ENCODE results near the gene CPED1.

CPED1 gene

GRCh38 chr7:120985839-120986238 is 2.7 kb upstream of the CPED1 start:
- no peak for DNase-seq (ENCODE audit: low spot score in 2 of 2)
- peaks cover 8% of the 10 kb centered on the region for H3K4me1 ChIP-seq
- H3K9me3 ChIP-seq, result no peaks in the 10 kb centered on the region
- in situ Hi-C loops (cut with MboI; ENCODE audit: low sequenced_read_pairs), result loop anchor here (25.0 kb wide), 1 partner anchor 101 kb away; no protein-coding TSS in a partner anchor
- H3K36me3 ChIP-seq (replicated peaks), result no peaks in the 10 kb centered on the region
- no peak overlapping the region for H3K4me3 ChIP-seq
- H3K27me3 ChIP-seq (ENCODE audit: low read depth), result peaks cover 29% of the 10 kb centered on the region

GRCh38 chr7:120986650-120987049 is 1.9 kb upstream of the CPED1 start:
- Histone ChIP-seq H3K4me3 (no peak overlapping the region), H3K9me3 (no peaks in the 10 kb centered on the region), H3K36me3 (replicated peaks) (no peaks in the 10 kb centered on the region), H3K27me3 (ENCODE audit: low read depth) (peaks cover 37% of the 10 kb centered on the region), H3K4me1 (peaks cover 8% of the 10 kb centered on the region)
- DNase-seq (ENCODE audit: low spot score in 2 of 2), result no peak
- in situ Hi-C loops (cut with MboI; ENCODE audit: low sequenced_read_pairs), result loop anchor here (25.0 kb wide), 1 partner anchor 101 kb away; no protein-coding TSS in a partner anchor

- peaks cover 44% of the 10 kb centered on the region for H3K27me3 ChIP-seq (ENCODE audit: low read depth)
- in situ Hi-C loops (cut with MboI; ENCODE audit: low sequenced_read_pairs), result loop anchor here (25.0 kb wide), 1 partner anchor 100 kb away; no protein-coding TSS in a partner anchor
- no peak overlapping the region for H3K4me3 ChIP-seq
- no peaks in the 10 kb centered on the region for H3K9me3 ChIP-seq
- H3K36me3 ChIP-seq (replicated peaks), result no peaks in the 10 kb centered on the region
- H3K4me1 ChIP-seq, result peaks cover 8% of the 10 kb centered on the region
- no peak for DNase-seq (ENCODE audit: low spot score in 2 of 2)
These were observed 1.2 kb upstream of the CPED1 start for GRCh38 chr7:120987280-120987679.

- Histone ChIP-seq H3K27me3 (ENCODE audit: low read depth) (peaks cover 50% of the 10 kb centered on the region), H3K4me3 (peak overlapping the region; percentile 10), H3K4me1 (peaks cover 8% of the 10 kb centered on the region), H3K36me3 (replicated peaks) (no peaks in the 10 kb centered on the region), H3K9me3 (no peaks in the 10 kb centered on the region)
- DNase-seq (ENCODE audit: low spot score in 2 of 2), result peak; percentile 65 to 90
- in situ Hi-C loops (cut with MboI; ENCODE audit: low sequenced_read_pairs), result loop anchor here (25.0 kb wide), 1 partner anchor 99 kb away; no protein-coding TSS in a partner anchor
These were observed 574 bp upstream of the CPED1 start for GRCh38 chr7:120987683-120988590.

GRCh38 chr7:120989257-120990220 is 1.0 kb downstream of the CPED1 start:
- H3K27me3 ChIP-seq (ENCODE audit: low read depth), result peaks cover 62% of the 10 kb centered on the region
- H3K4me1 ChIP-seq, result peaks cover 8% of the 10 kb centered on the region
- H3K9me3 ChIP-seq, result no peaks in the 10 kb centered on the region
- H3K4me3 ChIP-seq, result no peak overlapping the region
- in situ Hi-C loops (cut with MboI; ENCODE audit: low sequenced_read_pairs), result loop anchor here (25.0 kb wide), 1 partner anchor 98 kb away; no protein-coding TSS in a partner anchor
- H3K36me3 ChIP-seq (replicated peaks), result no peaks in the 10 kb centered on the region
- no peak for DNase-seq (ENCODE audit: low spot score in 2 of 2)

- Histone ChIP-seq H3K9me3 (no peaks in the 10 kb centered on the region), H3K36me3 (replicated peaks) (no peaks in the 10 kb centered on the region), H3K4me3 (no peak overlapping the region), H3K27me3 (ENCODE audit: low read depth) (peaks cover 73% of the 10 kb centered on the region), H3K4me1 (peaks cover 8% of the 10 kb centered on the region)
- in situ Hi-C loops (cut with MboI; ENCODE audit: low sequenced_read_pairs), result loop anchor here (25.0 kb wide), 1 partner anchor 97 kb away; no protein-coding TSS in a partner anchor
- no peak for DNase-seq (ENCODE audit: low spot score in 2 of 2)
These were observed 2.1 kb downstream of the CPED1 start for GRCh38 chr7:120990468-120991118.

GRCh38 chr7:120991161-120991560 is 2.6 kb downstream of the CPED1 start:
- Histone ChIP-seq H3K4me3 (no peak overlapping the region), H3K4me1 (peaks cover 8% of the 10 kb centered on the region), H3K36me3 (replicated peaks) (no peaks in the 10 kb centered on the region), H3K27me3 (ENCODE audit: low read depth) (peaks cover 74% of the 10 kb centered on the region), H3K9me3 (no peaks in the 10 kb centered on the region)
- no peak for DNase-seq (ENCODE audit: low spot score in 2 of 2)
- in situ Hi-C loops (cut with MboI; ENCODE audit: low sequenced_read_pairs), result loop anchor here (25.0 kb wide), 1 partner anchor 96 kb away; no protein-coding TSS in a partner anchor

- Histone ChIP-seq H3K36me3 (replicated peaks) (no peaks in the 10 kb centered on the region), H3K4me3 (no peak overlapping the region), H3K9me3 (no peaks in the 10 kb centered on the region), H3K4me1 (peaks cover 8% of the 10 kb centered on the region), H3K27me3 (ENCODE audit: low read depth) (peaks cover 73% of the 10 kb centered on the region)
- in situ Hi-C loops (cut with MboI; ENCODE audit: low sequenced_read_pairs), result loop anchor here (25.0 kb wide), 1 partner anchor 96 kb away; no protein-coding TSS in a partner anchor
- DNase-seq (ENCODE audit: low spot score in 2 of 2), result no peak
These were observed 3.1 kb downstream of the CPED1 start for GRCh38 chr7:120991581-120991980.

- in situ Hi-C loops (cut with MboI; ENCODE audit: low sequenced_read_pairs), result loop anchor here (25.0 kb wide), 1 partner anchor 95 kb away; no protein-coding TSS in a partner anchor
- H3K36me3 ChIP-seq (replicated peaks), result no peaks in the 10 kb centered on the region
- peaks cover 76% of the 10 kb centered on the region for H3K27me3 ChIP-seq (ENCODE audit: low read depth)
- no peak overlapping the region for H3K4me3 ChIP-seq
- peaks cover 8% of the 10 kb centered on the region for H3K4me1 ChIP-seq
- no peaks in the 10 kb centered on the region for H3K9me3 ChIP-seq
- no peak for DNase-seq (ENCODE audit: low spot score in 2 of 2)
These were observed 3.9 kb downstream of the CPED1 start for GRCh38 chr7:120992272-120992964.

- H3K4me1 ChIP-seq, result peaks cover 6% of the 10 kb centered on the region
- DNase-seq (ENCODE audit: low spot score in 2 of 2), result no peak
- H3K4me3 ChIP-seq, result no peak overlapping the region
- H3K36me3 ChIP-seq (replicated peaks), result no peaks in the 10 kb centered on the region
- in situ Hi-C loops (cut with MboI; ENCODE audit: low sequenced_read_pairs), result loop anchor here (25.0 kb wide), 1 partner anchor 94 kb away; no protein-coding TSS in a partner anchor
- H3K9me3 ChIP-seq, result no peaks in the 10 kb centered on the region
- peaks cover 80% of the 10 kb centered on the region for H3K27me3 ChIP-seq (ENCODE audit: low read depth)
These were observed 4.5 kb downstream of the CPED1 start for GRCh38 chr7:120992965-120993494.

- H3K4me3 ChIP-seq, result no peak overlapping the region
- no peaks in the 10 kb centered on the region for H3K9me3 ChIP-seq
- H3K27me3 ChIP-seq (ENCODE audit: low read depth), result peaks cover 83% of the 10 kb centered on the region
- in situ Hi-C loops (cut with MboI; ENCODE audit: low sequenced_read_pairs), result loop anchor here (25.0 kb wide), 1 partner anchor 94 kb away; no protein-coding TSS in a partner anchor
- H3K36me3 ChIP-seq (replicated peaks), result no peaks in the 10 kb centered on the region
- DNase-seq (ENCODE audit: low spot score in 2 of 2), result no peak
- H3K4me1 ChIP-seq, result peaks cover 4% of the 10 kb centered on the region
These were observed 5.2 kb downstream of the CPED1 start for GRCh38 chr7:120993553-120994191.
